HepG2 (cell line): ENCODE data around the gene XAB2. TPM values are rescaled to one million over a fixed set of nuclear protein-coding genes. Genes with fewer than 3 reads are reported as not detected.

ENCODE experiments used
- ATAC-seq: fragments of 200-7000 bp; cut with Tn5 transposase; 3 replicates; pipeline ENCODE4 v1.9.1; 2020; ENCODE audit warnings: mild to moderate bottlenecking, moderate library complexity
- BruUV-seq: library from RNA; stranded (reverse); fragments of 400-500 nt; replicated peaks from 2 replicates; lab custom pipeline; 2021; lab: Mats Ljungman, UMichigan
- CTCF ChIA-PET: fragments of 300-600 bp; formaldehyde crosslinking; extraction: SDS; loops from one replicate; lab custom pipeline; 2021; ENCODE audit warnings: low total read pairs, inconsistent platforms, low intra/inter-chr PET ratio; lab: Yijun Ruan, JAX
- POLR2A ChIA-PET: fragments of 350-600 bp; sonication (Branson Sonifier 250); formaldehyde crosslinking; loops from one replicate; lab custom pipeline; 2020; ENCODE audit warnings: antibody characterized with exemption, inconsistent platforms; lab: Yijun Ruan, JAX
- DNase-seq: peaks from one replicate; pipeline ENCODE4 v3.0.0-alpha.2; 2015; ENCODE audit warnings: low spot score
- FAIRE-seq: peaks from 3 replicates; lab custom pipeline; 2011; peaks lifted over from hg19 to GRCh38; lab: Jason Lieb, UNC
- H2AFZ ChIP-seq: one replicate; pipeline ENCODE4 v1.6.1; 2011; ENCODE audit warnings: low read length, inconsistent platforms
- H3K27ac ChIP-seq: fragments of 300-600 bp; 3 replicates; pipeline ENCODE4 v1.8.0; 2011; ENCODE audit warnings: mixed run types, mild to moderate bottlenecking, mixed read lengths, low read length, inconsistent platforms; ENCODE audit not compliant: insufficient read depth; ENCODE audit errors: extremely low read length
- H3K27me3 ChIP-seq, 2 experiments: fragments of 200-600 bp in 1 of 2; 2 replicates in 1 of 2; 3 replicates in 1 of 2; pipeline versions ENCODE4 v1.6.0 to v1.8.0; 2011; ENCODE audit warnings: low read length in 2 of 2, mild to moderate bottlenecking in 2 of 2, moderate library complexity in 2 of 2, inconsistent platforms in 1 of 2; ENCODE audit not compliant: insufficient read depth in 2 of 2, control insufficient read depth in 1 of 2
- H3K36me3 ChIP-seq, 2 experiments: fragments of 200-600 bp in 1 of 2; replicated peaks in 1 of 2; 2 replicates in 1 of 2; 3 replicates in 1 of 2; pipeline versions ENCODE4 v1.5.1 to v1.8.0; 2011; ENCODE audit warnings: low read length in 2 of 2, inconsistent platforms in 1 of 2; ENCODE audit not compliant: insufficient read depth in 2 of 2, control insufficient read depth in 1 of 2
- H3K4me1 ChIP-seq: 2 replicates; pipeline ENCODE4 v1.5.1; 2012; ENCODE audit warnings: low read length, inconsistent platforms; ENCODE audit not compliant: insufficient read depth
- H3K4me2 ChIP-seq: 2 replicates; pipeline ENCODE4 v1.6.0; 2011; ENCODE audit warnings: low read depth, low read length, inconsistent platforms
- H3K4me3 ChIP-seq, 3 experiments: fragments of 200-600 bp in 1 of 3; sonication (generic), shearing (Covaris generic) in 1 of 3; replicated peaks in 1 of 3; 2 replicates each; pipeline ENCODE4 v1.5.1; 2011 to 2016; ENCODE audit warnings: low read length in 3 of 3, inconsistent platforms in 2 of 3, low read depth in 2 of 3, mild to moderate bottlenecking in 2 of 3, control low read depth in 1 of 3, mixed read lengths in 1 of 3; ENCODE audit not compliant: insufficient read depth in 1 of 3
- H3K79me2 ChIP-seq: one replicate; pipeline ENCODE4 v1.6.1; 2011; ENCODE audit warnings: low read length, inconsistent platforms; ENCODE audit not compliant: insufficient read depth
- H3K9ac ChIP-seq: 2 replicates; pipeline ENCODE4 v1.6.0; 2011; ENCODE audit warnings: mild to moderate bottlenecking, low read depth, low read length, inconsistent platforms; ENCODE audit not compliant: insufficient read depth
- H3K9me3 ChIP-seq: 2 replicates; pipeline ENCODE4 v1.5.1; 2012; ENCODE audit warnings: mild to moderate bottlenecking, low read length
- H4K20me1 ChIP-seq: 2 replicates; pipeline ENCODE4 v1.6.0; 2011; ENCODE audit warnings: inconsistent platforms, mild to moderate bottlenecking, low read length, moderate library complexity; ENCODE audit not compliant: insufficient read depth
- SUZ12 ChIP-seq: fragments of 150-350 bp; IDR thresholded peaks from 2 replicates; pipeline ENCODE4 v1.6.1; 2014; ENCODE audit warnings: low read depth, low read length
- ZFYVE20 ChIP-seq: sonication (generic); formaldehyde crosslinking; IDR thresholded peaks from 2 replicates; pipeline ENCODE4 v1.8.0; 2023; ENCODE audit warnings: low read depth, mild to moderate bottlenecking, moderate library complexity, missing genetic modification reagents, borderline replicate concordance
- ZNF296 ChIP-seq: sonication (generic); formaldehyde crosslinking; conservative IDR thresholded peaks from 2 replicates; pipeline ENCODE4 v1.5.0; 2020; ENCODE audit warnings: mild to moderate bottlenecking, missing genetic modification reagents
- ZNF816 ChIP-seq: sonication (generic); formaldehyde crosslinking; IDR thresholded peaks from 2 replicates; pipeline ENCODE4 v1.8.0; 2022; ENCODE audit warnings: missing genetic modification reagents, mild to moderate bottlenecking, borderline replicate concordance
- in situ Hi-C: cut with HindIII; loops from 2 replicates; pipeline ENCODE4 v1.10.0; 2017; ENCODE audit warnings: low pct_unique_long_range_greater_than_20kb; ENCODE audit not compliant: extremely low pct_ligation_motif_present
- intact Hi-C: fragments of 100-400 bp; cut with micrococcal nuclease; formaldehyde crosslinking; loops from one replicate; pipeline ENCODE4 v1.10.0; 2022; ENCODE audit not compliant: unreplicated experiment
- polyA plus RNA-seq, 8 experiments: library from polyadenylated mRNA; depleted of rRNA in 3 of 8; stranded (reverse) in 7 of 8; unstranded in 1 of 8; fragments of >200 nt; fragmentation: Illumina TruSeq in 4 of 8; extraction: Trizol in 4 of 8; gene quantifications; 2 replicates each; pipeline versions ENCODE4 v1.2.1 to v1.2.3, GENCODE V29; 2011 to 2016; ENCODE audit warnings: low read depth in 4 of 8, missing spikeins in 1 of 8, mixed read lengths in 1 of 8; ENCODE audit not compliant: insufficient read depth in 1 of 8
- total RNA-seq, 5 experiments: library from RNA; depleted of rRNA; stranded (reverse); fragments of >200 nt; fragmentation: Illumina TruSeq; extraction: Trizol; gene quantifications; 2 replicates each; pipeline ENCODE4 v1.2.3, GENCODE V29; 2016; ENCODE audit warnings: low read depth in 1 of 5
- TF ChIP-seq, protein P1 (sequence below): sonication (generic); formaldehyde crosslinking; IDR thresholded peaks from 2 replicates; pipeline ENCODE4 v1.4.0; 2020; ENCODE audit warnings: mild to moderate bottlenecking, low read depth, missing genetic modification reagents
- TF ChIP-seq, protein P2 (sequence below): sonication (generic); formaldehyde crosslinking; IDR thresholded peaks from 2 replicates; pipeline ENCODE4 v1.5.0; 2020; ENCODE audit warnings: mild to moderate bottlenecking, missing genetic modification reagents, borderline replicate concordance
- TF ChIP-seq, protein P3 (sequence below): sonication (generic); formaldehyde crosslinking; IDR thresholded peaks from 2 replicates; pipeline ENCODE4 v1.5.0; 2020; ENCODE audit warnings: missing genetic modification reagents, mild to moderate bottlenecking, borderline replicate concordance
- TF ChIP-seq, protein P4 (sequence below): fragments of 450-650 bp; IDR thresholded peaks from 2 replicates; pipeline ENCODE4 v1.6.1; 2017; ENCODE audit warnings: mild to moderate bottlenecking
- TF ChIP-seq, protein P5 (sequence below): sonication (generic); formaldehyde crosslinking; IDR thresholded peaks from 2 replicates; pipeline ENCODE4 v1.9.0; 2021; ENCODE audit warnings: missing genetic modification reagents, borderline replicate concordance

XAB2 gene
- total and polyA plus RNA-seq, 2 of the 13 experiments (the other 11 are each of a cell fraction or from before 2014, with no cell fraction given): 6.2 to 23.9 TPM

DNA sequence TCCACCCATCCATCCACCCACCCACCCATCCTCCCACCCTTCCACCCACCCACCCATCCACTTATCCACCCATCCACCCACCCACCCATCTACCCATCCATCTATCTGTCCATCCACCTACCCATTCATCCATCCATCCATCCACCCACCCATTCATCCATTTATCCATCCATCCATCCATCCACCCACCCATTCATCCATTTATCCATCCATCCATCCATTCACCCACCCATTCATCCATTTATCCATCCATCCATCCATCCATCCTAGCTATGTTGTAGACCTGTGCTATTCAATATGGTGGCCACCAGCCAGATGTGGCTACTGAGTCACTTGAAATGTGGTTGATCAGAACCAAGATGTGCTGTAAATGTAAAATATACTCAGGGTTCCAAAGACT, 28.6 kb downstream of the XAB2 start:
- ChIA-PET CTCF (no interaction called here), POLR2A (no interaction called here)
- DNase-seq: no peak
- peaks cover 12 to 26% of the 10 kb centered on the region in 2 experiments; a peak in 4 of 5 replicates for H3K36me3 ChIP-seq
- intact Hi-C loops: no loop called here
- FAIRE-seq: no peak
- peaks cover 65% of the 10 kb centered on the region for H3K79me2 ChIP-seq
- H3K27ac ChIP-seq: no peak overlapping the region
- H3K4me1 ChIP-seq: peaks cover 18% of the 10 kb centered on the region
- in situ Hi-C loops: no loop called here
- H2AFZ ChIP-seq: no peak overlapping the region
- H3K4me2 ChIP-seq: no peak overlapping the region
- no TSS peak for BruUV-seq
- H4K20me1 ChIP-seq: peaks cover 59% of the 10 kb centered on the region
- no peaks in the 10 kb centered on the region for H3K27me3 ChIP-seq
- no peak overlapping the region for H3K9ac ChIP-seq
- no peak overlapping the region for H3K4me3 ChIP-seq
- no peak for ATAC-seq
- H3K9me3 ChIP-seq: no peaks in the 10 kb centered on the region
- TF ChIP-seq, protein P1, sequence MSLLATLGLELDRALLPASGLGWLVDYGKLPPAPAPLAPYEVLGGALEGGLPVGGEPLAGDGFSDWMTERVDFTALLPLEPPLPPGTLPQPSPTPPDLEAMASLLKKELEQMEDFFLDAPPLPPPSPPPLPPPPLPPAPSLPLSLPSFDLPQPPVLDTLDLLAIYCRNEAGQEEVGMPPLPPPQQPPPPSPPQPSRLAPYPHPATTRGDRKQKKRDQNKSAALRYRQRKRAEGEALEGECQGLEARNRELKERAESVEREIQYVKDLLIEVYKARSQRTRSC (CRISPR knock-in tag): no peak
- TF ChIP-seq ZNF816 (no peak), ZNF296 (CRISPR knock-in tag) (no peak), ZFYVE20 (no peak), SUZ12 (no peak)
- TF ChIP-seq, protein P2, sequence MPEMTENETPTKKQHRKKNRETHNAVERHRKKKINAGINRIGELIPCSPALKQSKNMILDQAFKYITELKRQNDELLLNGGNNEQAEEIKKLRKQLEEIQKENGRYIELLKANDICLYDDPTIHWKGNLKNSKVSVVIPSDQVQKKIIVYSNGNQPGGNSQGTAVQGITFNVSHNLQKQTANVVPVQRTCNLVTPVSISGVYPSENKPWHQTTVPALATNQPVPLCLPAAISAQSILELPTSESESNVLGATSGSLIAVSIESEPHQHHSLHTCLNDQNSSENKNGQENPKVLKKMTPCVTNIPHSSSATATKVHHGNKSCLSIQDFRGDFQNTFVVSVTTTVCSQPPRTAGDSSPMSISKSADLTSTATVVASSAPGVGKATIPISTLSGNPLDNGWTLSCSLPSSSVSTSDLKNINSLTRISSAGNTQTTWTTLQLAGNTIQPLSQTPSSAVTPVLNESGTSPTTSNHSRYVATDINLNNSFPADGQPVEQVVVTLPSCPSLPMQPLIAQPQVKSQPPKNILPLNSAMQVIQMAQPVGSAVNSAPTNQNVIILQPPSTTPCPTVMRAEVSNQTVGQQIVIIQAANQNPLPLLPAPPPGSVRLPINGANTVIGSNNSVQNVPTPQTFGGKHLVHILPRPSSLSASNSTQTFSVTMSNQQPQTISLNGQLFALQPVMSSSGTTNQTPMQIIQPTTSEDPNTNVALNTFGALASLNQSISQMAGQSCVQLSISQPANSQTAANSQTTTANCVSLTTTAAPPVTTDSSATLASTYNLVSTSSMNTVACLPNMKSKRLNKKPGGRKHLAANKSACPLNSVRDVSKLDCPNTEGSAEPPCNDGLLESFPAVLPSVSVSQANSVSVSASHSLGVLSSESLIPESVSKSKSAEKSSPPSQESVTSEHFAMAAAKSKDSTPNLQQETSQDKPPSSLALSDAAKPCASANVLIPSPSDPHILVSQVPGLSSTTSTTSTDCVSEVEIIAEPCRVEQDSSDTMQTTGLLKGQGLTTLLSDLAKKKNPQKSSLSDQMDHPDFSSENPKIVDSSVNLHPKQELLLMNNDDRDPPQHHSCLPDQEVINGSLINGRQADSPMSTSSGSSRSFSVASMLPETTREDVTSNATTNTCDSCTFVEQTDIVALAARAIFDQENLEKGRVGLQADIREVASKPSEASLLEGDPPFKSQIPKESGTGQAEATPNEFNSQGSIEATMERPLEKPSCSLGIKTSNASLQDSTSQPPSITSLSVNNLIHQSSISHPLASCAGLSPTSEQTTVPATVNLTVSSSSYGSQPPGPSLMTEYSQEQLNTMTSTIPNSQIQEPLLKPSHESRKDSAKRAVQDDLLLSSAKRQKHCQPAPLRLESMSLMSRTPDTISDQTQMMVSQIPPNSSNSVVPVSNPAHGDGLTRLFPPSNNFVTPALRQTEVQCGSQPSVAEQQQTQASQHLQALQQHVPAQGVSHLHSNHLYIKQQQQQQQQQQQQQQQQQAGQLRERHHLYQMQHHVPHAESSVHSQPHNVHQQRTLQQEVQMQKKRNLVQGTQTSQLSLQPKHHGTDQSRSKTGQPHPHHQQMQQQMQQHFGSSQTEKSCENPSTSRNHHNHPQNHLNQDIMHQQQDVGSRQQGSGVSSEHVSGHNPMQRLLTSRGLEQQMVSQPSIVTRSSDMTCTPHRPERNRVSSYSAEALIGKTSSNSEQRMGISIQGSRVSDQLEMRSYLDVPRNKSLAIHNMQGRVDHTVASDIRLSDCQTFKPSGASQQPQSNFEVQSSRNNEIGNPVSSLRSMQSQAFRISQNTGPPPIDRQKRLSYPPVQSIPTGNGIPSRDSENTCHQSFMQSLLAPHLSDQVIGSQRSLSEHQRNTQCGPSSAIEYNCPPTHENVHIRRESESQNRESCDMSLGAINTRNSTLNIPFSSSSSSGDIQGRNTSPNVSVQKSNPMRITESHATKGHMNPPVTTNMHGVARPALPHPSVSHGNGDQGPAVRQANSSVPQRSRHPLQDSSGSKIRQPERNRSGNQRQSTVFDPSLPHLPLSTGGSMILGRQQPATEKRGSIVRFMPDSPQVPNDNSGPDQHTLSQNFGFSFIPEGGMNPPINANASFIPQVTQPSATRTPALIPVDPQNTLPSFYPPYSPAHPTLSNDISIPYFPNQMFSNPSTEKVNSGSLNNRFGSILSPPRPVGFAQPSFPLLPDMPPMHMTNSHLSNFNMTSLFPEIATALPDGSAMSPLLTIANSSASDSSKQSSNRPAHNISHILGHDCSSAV (CRISPR knock-in tag): no peak
- TF ChIP-seq, protein P3, sequence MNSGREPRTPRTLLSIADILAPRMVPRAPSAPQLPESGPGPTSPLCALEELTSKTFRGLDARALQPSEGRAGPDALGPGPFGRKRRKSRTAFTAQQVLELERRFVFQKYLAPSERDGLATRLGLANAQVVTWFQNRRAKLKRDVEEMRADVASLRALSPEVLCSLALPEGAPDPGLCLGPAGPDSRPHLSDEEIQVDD (CRISPR knock-in tag): no peak
- TF ChIP-seq, protein P4, sequence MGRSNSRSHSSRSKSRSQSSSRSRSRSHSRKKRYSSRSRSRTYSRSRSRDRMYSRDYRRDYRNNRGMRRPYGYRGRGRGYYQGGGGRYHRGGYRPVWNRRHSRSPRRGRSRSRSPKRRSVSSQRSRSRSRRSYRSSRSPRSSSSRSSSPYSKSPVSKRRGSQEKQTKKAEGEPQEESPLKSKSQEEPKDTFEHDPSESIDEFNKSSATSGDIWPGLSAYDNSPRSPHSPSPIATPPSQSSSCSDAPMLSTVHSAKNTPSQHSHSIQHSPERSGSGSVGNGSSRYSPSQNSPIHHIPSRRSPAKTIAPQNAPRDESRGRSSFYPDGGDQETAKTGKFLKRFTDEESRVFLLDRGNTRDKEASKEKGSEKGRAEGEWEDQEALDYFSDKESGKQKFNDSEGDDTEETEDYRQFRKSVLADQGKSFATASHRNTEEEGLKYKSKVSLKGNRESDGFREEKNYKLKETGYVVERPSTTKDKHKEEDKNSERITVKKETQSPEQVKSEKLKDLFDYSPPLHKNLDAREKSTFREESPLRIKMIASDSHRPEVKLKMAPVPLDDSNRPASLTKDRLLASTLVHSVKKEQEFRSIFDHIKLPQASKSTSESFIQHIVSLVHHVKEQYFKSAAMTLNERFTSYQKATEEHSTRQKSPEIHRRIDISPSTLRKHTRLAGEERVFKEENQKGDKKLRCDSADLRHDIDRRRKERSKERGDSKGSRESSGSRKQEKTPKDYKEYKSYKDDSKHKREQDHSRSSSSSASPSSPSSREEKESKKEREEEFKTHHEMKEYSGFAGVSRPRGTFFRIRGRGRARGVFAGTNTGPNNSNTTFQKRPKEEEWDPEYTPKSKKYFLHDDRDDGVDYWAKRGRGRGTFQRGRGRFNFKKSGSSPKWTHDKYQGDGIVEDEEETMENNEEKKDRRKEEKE: no peak
- TF ChIP-seq, protein P5, sequence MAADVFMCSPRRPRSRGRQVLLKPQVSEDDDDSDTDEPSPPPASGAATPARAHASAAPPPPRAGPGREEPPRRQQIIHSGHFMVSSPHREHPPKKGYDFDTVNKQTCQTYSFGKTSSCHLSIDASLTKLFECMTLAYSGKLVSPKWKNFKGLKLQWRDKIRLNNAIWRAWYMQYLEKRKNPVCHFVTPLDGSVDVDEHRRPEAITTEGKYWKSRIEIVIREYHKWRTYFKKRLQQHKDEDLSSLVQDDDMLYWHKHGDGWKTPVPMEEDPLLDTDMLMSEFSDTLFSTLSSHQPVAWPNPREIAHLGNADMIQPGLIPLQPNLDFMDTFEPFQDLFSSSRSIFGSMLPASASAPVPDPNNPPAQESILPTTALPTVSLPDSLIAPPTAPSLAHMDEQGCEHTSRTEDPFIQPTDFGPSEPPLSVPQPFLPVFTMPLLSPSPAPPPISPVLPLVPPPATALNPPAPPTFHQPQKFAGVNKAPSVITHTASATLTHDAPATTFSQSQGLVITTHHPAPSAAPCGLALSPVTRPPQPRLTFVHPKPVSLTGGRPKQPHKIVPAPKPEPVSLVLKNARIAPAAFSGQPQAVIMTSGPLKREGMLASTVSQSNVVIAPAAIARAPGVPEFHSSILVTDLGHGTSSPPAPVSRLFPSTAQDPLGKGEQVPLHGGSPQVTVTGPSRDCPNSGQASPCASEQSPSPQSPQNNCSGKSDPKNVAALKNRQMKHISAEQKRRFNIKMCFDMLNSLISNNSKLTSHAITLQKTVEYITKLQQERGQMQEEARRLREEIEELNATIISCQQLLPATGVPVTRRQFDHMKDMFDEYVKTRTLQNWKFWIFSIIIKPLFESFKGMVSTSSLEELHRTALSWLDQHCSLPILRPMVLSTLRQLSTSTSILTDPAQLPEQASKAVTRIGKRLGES (CRISPR knock-in tag): no peak
